Measurements from ENCODE around the gene ANAPC4.

The ANAPC4 gene

GRCh38 chr4:25413261-25413660 lies 36.2 kb downstream of the ANAPC4 start:
- Histone ChIP-seq H3K4me3 (ENCODE audit: low read length) (no peak overlapping the region), H3K9ac (ENCODE audit: low read depth, low read length) (no peak overlapping the region), H3K27ac (ENCODE audit: low read depth, low read length) (no peak overlapping the region), H3K36me3 (ENCODE audit: insufficient read depth, low read length) (peaks cover 99% of the 10 kb centered on the region), H3K9me3 (ENCODE audit: insufficient read depth, low read depth, low read length) (no peaks in the 10 kb centered on the region), H3K27me3 (ENCODE audit: insufficient read depth, low read length) (no peaks in the 10 kb centered on the region), H3K4me1 (ENCODE audit: insufficient read depth, low read length) (no peaks in the 10 kb centered on the region)
- 87% methylated on average over 3 of the region's 3 CpGs for WGBS

GRCh38 chr4:25417014-25417413 lies 40.0 kb downstream of the ANAPC4 start:
- H3K27ac ChIP-seq (ENCODE audit: low read depth, low read length) = no peak overlapping the region
- WGBS = 97% methylated on average over 2 of the region's 2 CpGs
- no peaks in the 10 kb centered on the region for H3K4me1 ChIP-seq (ENCODE audit: insufficient read depth, low read length)
- no peaks in the 10 kb centered on the region for H3K9me3 ChIP-seq (ENCODE audit: insufficient read depth, low read depth, low read length)
- no peak overlapping the region for H3K4me3 ChIP-seq (ENCODE audit: low read length)
- peaks cover 86% of the 10 kb centered on the region for H3K36me3 ChIP-seq (ENCODE audit: insufficient read depth, low read length)
- no peaks in the 10 kb centered on the region for H3K27me3 ChIP-seq (ENCODE audit: insufficient read depth, low read length)
- no peak overlapping the region for H3K9ac ChIP-seq (ENCODE audit: low read depth, low read length)

GRCh38 chr4:25420931-25421330 lies 43.9 kb downstream of the ANAPC4 start:
- no peaks in the 10 kb centered on the region for H3K4me1 ChIP-seq (ENCODE audit: insufficient read depth, low read length)
- no peak overlapping the region for H3K27ac ChIP-seq (ENCODE audit: low read depth, low read length)
- no peak overlapping the region for H3K4me3 ChIP-seq (ENCODE audit: low read length)
- no peaks in the 10 kb centered on the region for H3K27me3 ChIP-seq (ENCODE audit: insufficient read depth, low read length)
- peaks cover 47% of the 10 kb centered on the region for H3K36me3 ChIP-seq (ENCODE audit: insufficient read depth, low read length)
- WGBS = 96% methylated on average over 1 of the region's 1 CpG
- H3K9me3 ChIP-seq (ENCODE audit: insufficient read depth, low read depth, low read length) = no peaks in the 10 kb centered on the region
- no peak overlapping the region for H3K9ac ChIP-seq (ENCODE audit: low read depth, low read length)

GRCh38 chr4:25421816-25422525 lies 44.9 kb downstream of the ANAPC4 start:
- no peak overlapping the region for H3K9ac ChIP-seq (ENCODE audit: low read depth, low read length)
- no peak overlapping the region for H3K4me3 ChIP-seq (ENCODE audit: low read length)
- no peaks in the 10 kb centered on the region for H3K4me1 ChIP-seq (ENCODE audit: insufficient read depth, low read length)
- H3K27me3 ChIP-seq (ENCODE audit: insufficient read depth, low read length) = no peaks in the 10 kb centered on the region
- no peaks in the 10 kb centered on the region for H3K9me3 ChIP-seq (ENCODE audit: insufficient read depth, low read depth, low read length)
- 93% methylated on average over 5 of the region's 5 CpGs for WGBS
- H3K27ac ChIP-seq (ENCODE audit: low read depth, low read length) = no peak overlapping the region
- H3K36me3 ChIP-seq (ENCODE audit: insufficient read depth, low read length) = peaks cover 37% of the 10 kb centered on the region

GRCh38 chr4:25423548-25423947 lies 46.5 kb downstream of the ANAPC4 start:
- Histone ChIP-seq H3K36me3 (ENCODE audit: insufficient read depth, low read length) (peaks cover 22% of the 10 kb centered on the region), H3K27ac (ENCODE audit: low read depth, low read length) (no peak overlapping the region), H3K9me3 (ENCODE audit: insufficient read depth, low read depth, low read length) (no peaks in the 10 kb centered on the region), H3K9ac (ENCODE audit: low read depth, low read length) (no peak overlapping the region), H3K4me3 (ENCODE audit: low read length) (no peak overlapping the region), H3K27me3 (ENCODE audit: insufficient read depth, low read length) (no peaks in the 10 kb centered on the region), H3K4me1 (ENCODE audit: insufficient read depth, low read length) (no peaks in the 10 kb centered on the region)
- 98% methylated on average over 1 of the region's 1 CpG for WGBS

GRCh38 chr4:25424539-25425228 lies 47.6 kb downstream of the ANAPC4 start:
- Histone ChIP-seq H3K27ac (ENCODE audit: low read depth, low read length) (no peak overlapping the region), H3K9ac (ENCODE audit: low read depth, low read length) (no peak overlapping the region), H3K27me3 (ENCODE audit: insufficient read depth, low read length) (no peaks in the 10 kb centered on the region), H3K36me3 (ENCODE audit: insufficient read depth, low read length) (peaks cover 11% of the 10 kb centered on the region), H3K4me1 (ENCODE audit: insufficient read depth, low read length) (no peaks in the 10 kb centered on the region), H3K4me3 (ENCODE audit: low read length) (no peak overlapping the region), H3K9me3 (ENCODE audit: insufficient read depth, low read depth, low read length) (no peaks in the 10 kb centered on the region)
- WGBS = 96% methylated on average over 9 of the region's 9 CpGs

GRCh38 chr4:25425361-25425760 lies 48.3 kb downstream of the ANAPC4 start:
- Histone ChIP-seq H3K36me3 (ENCODE audit: insufficient read depth, low read length) (peaks cover 9% of the 10 kb centered on the region), H3K9ac (ENCODE audit: low read depth, low read length) (no peak overlapping the region), H3K4me1 (ENCODE audit: insufficient read depth, low read length) (no peaks in the 10 kb centered on the region), H3K27ac (ENCODE audit: low read depth, low read length) (no peak overlapping the region), H3K9me3 (ENCODE audit: insufficient read depth, low read depth, low read length) (no peaks in the 10 kb centered on the region), H3K27me3 (ENCODE audit: insufficient read depth, low read length) (no peaks in the 10 kb centered on the region), H3K4me3 (ENCODE audit: low read length) (no peak overlapping the region)
- 90% methylated on average over 4 of the region's 4 CpGs for WGBS

GRCh38 chr4:25427871-25428270 lies 50.8 kb downstream of the ANAPC4 start:
- Histone ChIP-seq H3K4me1 (ENCODE audit: insufficient read depth, low read length) (no peaks in the 10 kb centered on the region), H3K27me3 (ENCODE audit: insufficient read depth, low read length) (no peaks in the 10 kb centered on the region), H3K9me3 (ENCODE audit: insufficient read depth, low read depth, low read length) (peaks cover 3% of the 10 kb centered on the region; the same call in 1 of the 2 replicates), H3K4me3 (ENCODE audit: low read length) (no peak overlapping the region), H3K9ac (ENCODE audit: low read depth, low read length) (no peak overlapping the region), H3K27ac (ENCODE audit: low read depth, low read length) (no peak overlapping the region), H3K36me3 (ENCODE audit: insufficient read depth, low read length) (no peaks in the 10 kb centered on the region)
- 90% methylated on average over 5 of the region's 5 CpGs for WGBS

- H3K9me3 ChIP-seq (ENCODE audit: insufficient read depth, low read depth, low read length) = peaks cover 3% of the 10 kb centered on the region; the same call in 1 of the 2 replicates
- no peak overlapping the region for H3K9ac ChIP-seq (ENCODE audit: low read depth, low read length)
- no peaks in the 10 kb centered on the region for H3K4me1 ChIP-seq (ENCODE audit: insufficient read depth, low read length)
- H3K27me3 ChIP-seq (ENCODE audit: insufficient read depth, low read length) = no peaks in the 10 kb centered on the region
- H3K27ac ChIP-seq (ENCODE audit: low read depth, low read length) = no peak overlapping the region
- no peaks in the 10 kb centered on the region for H3K36me3 ChIP-seq (ENCODE audit: insufficient read depth, low read length)
- no peak overlapping the region for H3K4me3 ChIP-seq (ENCODE audit: low read length)
- WGBS = 86% methylated on average over 5 of the region's 5 CpGs
These were observed 53.6 kb downstream of the ANAPC4 start for GRCh38 chr4:25430630-25431029.

GRCh38 chr4:25433966-25434827 lies 57.1 kb downstream of the ANAPC4 start:
- no peaks in the 10 kb centered on the region for H3K36me3 ChIP-seq (ENCODE audit: insufficient read depth, low read length)
- H3K9ac ChIP-seq (ENCODE audit: low read depth, low read length) = no peak overlapping the region
- 93% methylated on average over 14 of the region's 14 CpGs for WGBS

GRCh38 chr4:25437926-25438325 lies 60.9 kb downstream of the ANAPC4 start:
- no peaks in the 10 kb centered on the region; the same call in 1 of the 2 replicates for H3K9me3 ChIP-seq (ENCODE audit: insufficient read depth, low read depth, low read length)

More at GRCh38 chr4:25433966-25434827, 57.1 kb downstream of the ANAPC4 start:
- no peaks in the 10 kb centered on the region for H3K4me1 ChIP-seq (ENCODE audit: insufficient read depth, low read length)
- no peak overlapping the region for H3K27ac ChIP-seq (ENCODE audit: low read depth, low read length)
- H3K27me3 ChIP-seq (ENCODE audit: insufficient read depth, low read length) = no peaks in the 10 kb centered on the region
- no peak overlapping the region for H3K4me3 ChIP-seq (ENCODE audit: low read length)
- H3K9me3 ChIP-seq (ENCODE audit: insufficient read depth, low read depth, low read length) = peaks cover 3% of the 10 kb centered on the region; the same call in 1 of the 2 replicates

More at GRCh38 chr4:25437926-25438325, 60.9 kb downstream of the ANAPC4 start:
- H3K9ac ChIP-seq (ENCODE audit: low read depth, low read length) = no peak overlapping the region
- H3K36me3 ChIP-seq (ENCODE audit: insufficient read depth, low read length) = no peaks in the 10 kb centered on the region
- peaks cover 3% of the 10 kb centered on the region; the same call in 1 of the 2 replicates for H3K4me1 ChIP-seq (ENCODE audit: insufficient read depth, low read length)
- no peaks in the 10 kb centered on the region for H3K27me3 ChIP-seq (ENCODE audit: insufficient read depth, low read length)
- H3K4me3 ChIP-seq (ENCODE audit: low read length) = no peak overlapping the region
- no peak overlapping the region for H3K27ac ChIP-seq (ENCODE audit: low read depth, low read length)

All from HUES64 (cell line).